Measurements from ENCODE around the gene PNLIPRP1.
A peak's percentile ranks its signal among the peaks of the same experiment; 100 is the strongest.

Gene PNLIPRP1

DNA sequence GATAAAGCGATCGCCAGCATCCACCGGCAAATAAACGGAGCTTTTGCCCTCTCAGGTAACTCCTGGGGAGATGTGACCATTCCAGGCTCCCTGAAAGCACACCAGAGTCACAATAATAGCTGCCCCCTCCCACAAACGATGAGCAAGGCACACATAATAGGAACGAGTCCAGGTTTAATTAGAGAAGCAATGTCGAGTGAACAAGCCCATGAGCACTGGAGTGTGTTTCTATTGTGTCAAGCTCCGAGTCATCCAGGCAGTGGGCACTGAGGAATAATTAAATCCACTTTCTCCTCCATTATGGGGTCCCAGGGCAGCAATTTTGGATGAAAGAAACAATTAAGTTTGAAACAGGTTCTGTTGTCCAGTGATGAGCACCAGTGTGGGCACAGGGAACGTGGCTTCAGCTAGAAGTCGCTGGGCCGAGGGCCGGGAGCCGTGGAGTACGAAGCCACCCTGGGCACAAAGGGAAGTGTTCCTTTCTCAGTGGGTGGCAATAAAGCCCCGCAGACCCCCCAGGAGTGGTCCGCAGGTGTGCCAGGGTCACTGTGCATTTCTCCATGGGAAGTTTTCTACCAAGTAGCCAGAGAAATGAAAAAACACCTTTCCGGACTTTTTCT lies 41.9 kb downstream of the PNLIPRP1 start:
- peak; percentile 50 for DNase-seq

DNA sequence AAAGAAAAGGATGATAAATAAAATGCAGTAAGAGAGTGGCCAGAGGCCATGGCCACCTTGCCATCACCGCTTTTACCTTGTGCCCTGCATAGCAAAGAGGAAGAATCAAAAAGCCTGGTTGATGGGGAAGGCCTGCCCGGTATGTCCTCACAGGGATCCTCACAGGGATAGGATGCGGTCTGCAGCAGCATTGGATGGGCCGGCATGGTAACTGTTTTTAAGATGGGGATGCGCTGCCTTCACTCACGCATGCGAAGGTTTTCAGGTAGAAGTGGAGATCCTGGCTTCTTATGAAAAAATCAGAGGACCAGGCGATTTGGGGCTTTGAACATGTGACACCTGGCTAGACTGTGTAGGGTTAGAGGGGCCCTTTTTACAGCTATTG lies 42.4 kb downstream of the PNLIPRP1 start:
- no peak for DNase-seq

DNA sequence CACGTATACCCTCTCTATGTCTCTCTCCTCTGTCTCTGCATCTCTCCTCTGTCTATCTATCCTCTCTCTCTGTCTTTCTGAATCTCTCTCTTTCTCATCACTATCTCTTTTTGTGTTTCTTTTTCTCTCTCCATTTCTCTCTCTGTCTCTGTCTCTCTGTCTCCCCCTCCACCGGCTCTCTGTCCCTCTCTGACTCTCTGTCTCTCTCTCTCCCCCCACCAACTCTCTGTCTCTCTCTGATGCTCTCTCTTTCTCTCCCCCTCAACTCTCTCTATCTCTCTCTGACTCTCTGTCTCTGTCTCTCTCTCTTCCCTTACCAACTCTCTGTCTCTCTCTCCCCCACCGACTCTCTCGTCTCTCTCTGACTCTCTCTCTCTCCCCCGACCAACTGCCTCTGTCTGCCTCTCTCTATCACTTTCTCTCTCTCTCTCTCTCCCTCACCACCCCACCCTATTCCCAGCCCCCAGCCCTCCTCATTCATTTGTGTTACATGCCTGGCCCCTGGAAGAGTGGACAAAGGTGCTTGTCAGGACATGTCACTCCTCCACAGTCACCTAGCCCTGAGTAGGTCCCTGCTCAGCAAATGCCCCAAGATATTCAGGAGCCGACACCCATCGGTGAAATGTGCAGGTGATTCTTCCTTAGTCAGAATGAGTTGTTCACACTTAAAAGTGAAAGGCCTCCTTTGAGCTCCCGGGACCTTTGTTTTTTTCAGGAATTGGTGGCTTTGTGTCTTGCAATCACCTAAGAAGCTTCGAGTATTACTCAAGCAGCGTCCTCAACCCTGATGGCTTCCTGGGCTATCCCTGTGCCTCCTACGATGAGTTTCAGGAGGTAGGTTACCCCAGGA lies 43.6 kb downstream of the PNLIPRP1 start:
- no peak for DNase-seq

DNA sequence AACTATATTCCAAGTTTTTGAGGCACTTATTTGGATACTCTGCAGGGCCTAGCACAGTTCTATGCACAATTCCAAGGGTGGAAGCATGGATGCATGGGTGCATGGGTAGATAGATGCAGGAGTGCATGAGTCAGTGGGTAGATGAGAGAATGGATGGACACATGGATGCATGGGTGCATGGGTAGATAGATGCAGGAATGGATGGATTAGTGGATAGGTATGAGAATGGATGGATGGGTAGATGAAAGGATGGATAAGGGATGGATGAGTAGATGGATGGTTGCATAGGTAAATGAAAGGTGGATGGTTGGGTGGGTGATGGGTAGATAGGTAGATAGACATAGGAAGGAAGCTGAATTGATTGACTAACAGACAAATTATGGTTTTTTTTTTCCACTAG lies 45.6 kb downstream of the PNLIPRP1 start:
- no peak for DNase-seq

DNA sequence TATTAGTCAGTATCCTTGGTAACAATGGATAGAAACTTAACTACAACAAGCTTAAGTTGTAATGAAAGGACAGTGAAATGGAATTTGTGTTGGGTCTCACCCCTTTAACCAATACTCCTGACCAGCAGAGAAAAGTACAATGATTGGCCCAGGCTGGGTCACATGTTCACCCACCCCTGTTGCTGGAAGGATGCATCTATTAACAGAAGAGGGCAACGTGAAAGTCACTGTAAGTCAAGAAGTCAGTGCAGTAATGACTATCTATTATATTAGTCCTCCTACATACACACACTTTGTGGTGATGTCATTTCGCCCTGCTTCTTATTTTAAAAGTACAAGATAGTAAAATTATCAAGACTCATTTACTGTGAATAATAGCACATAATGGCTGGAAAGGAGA lies 46.2 kb downstream of the PNLIPRP1 start:
- DNase-seq = no peak

DNA sequence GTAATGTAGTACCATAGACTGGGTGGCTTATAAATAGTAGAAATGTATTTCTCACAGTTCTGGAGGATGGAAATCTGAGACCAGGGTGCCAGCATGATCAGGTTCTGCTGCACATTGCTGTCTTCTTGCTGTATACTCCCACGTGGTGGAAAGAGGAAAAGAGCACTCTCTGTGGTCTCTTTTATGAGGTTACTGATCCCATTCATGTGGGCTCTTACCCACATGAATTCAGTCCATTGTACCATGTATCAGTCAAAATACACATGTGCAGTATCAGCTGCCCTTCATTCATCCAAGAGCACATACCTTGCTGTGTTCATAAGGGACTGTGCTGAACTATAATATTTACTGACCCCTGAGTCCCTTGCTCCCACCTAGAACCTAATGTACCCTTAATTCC lies 47.1 kb downstream of the PNLIPRP1 start:
- DNase-seq = no peak

DNA sequence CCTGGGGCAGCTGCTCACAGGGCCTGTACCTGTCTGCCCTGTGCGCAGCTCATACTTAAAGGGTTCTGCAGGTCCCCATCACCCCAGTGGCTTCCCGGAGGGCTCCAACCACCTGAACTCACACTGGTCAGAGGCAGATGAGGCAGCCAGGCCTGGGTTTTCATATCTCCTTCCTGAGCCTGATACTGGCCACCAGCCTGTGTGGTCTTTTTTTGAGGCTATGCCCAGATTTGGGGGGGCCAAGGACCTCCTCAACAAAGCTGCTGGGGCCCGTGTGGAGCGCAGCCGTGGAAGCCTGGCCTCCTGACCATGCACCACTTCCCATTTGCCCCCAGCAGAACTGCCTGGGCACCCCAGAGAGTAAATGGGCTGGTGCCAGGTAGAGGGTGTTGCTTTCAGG lies 55.7 kb downstream of the PNLIPRP1 start:
- no peak for DNase-seq

DNA sequence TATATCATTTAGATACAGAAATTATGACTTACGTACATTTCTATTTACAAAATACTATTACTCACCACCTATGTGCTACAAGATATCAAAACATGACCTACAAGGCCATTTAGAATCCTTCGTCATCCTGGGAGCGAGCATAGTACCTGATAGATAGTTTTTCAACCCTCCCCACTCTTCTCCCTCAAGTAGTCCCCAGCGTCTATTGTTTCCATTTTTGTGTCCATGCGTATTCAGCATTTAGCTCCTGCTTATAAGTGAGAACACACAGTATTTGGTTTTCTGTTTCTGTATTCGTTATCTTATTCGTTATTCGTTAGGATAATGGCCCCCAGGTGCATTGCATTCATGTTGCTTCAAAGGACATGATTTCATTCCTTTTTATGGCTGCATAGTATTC lies 58.1 kb downstream of the PNLIPRP1 start:
- no peak for DNase-seq

DNA sequence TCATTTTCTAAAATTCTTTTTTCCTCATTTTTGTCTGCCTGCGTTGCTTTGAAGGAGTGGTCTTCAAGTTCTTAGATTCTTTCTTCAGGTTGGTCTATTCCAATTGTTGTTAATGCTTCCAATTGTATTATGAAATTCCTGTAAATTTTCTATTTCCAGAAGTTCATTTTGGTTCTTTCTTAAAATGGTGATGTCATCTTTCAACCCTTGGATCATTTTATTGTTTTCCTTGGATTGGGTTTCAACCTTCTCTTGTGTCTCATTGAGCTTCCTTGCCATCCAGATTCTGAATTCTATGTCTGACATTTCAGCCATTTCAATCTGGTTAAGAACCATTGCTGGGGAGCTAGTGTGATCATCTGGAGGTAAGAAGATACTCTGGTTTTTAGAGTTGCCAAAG lies 63.1 kb downstream of the PNLIPRP1 start:
- DNase-seq = no peak

DNA sequence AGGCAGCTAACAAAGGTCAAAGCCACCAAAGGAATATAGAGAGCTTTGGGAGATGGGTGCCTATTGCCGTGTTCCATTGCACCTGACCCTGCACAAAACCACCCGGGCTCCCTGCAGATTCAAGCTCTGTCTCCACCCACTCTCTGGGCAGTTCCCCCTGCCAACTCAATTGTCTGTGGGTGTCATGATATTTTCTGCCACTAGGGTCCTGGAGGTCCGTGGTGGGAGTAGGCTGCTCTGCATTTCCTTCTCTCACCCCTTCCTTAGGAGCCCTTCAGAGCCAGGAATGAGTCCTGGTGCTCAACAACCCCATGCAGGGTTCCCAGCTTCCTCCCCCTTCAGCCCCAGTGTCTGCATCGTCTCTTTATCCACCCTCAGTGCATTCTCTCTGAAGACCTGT lies 64.1 kb downstream of the PNLIPRP1 start:
- no peak for DNase-seq

DNA sequence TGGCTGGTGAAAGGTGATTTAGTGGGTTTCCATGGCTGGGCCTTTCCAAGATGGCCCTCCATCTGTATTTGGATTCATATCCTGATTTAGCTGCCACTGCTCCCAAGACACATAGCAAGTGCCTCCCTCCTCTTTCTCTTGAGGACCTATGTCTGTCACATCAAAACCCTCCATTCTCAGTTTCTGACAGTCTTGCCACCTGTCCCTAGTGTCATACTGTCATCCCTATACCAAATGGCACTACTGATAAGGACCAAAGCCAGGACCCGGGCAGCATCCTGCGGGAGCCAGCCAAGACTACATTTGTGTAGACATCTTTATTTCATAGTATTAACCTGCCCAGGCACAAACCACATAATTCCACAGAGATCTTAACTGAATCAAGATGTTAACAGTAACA lies 64.8 kb downstream of the PNLIPRP1 start:
- DNase-seq = no peak

DNA sequence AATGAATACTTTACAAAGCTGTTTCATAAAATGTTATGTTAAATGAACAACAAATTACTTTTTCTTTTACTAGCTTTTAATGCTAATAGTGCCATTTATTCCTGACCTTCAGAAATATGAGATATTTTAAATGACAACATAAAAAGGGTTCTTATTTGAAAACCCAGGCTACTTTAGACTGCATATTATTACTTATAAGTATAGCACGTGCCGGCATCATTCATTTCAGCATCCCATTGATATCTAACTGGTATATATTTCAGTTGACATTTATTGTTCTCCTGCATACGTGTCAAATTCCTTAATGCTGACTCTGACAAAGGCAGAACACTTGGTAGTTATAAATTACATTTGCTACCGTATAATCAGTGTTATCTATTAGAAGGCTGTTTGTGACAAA lies 65.3 kb downstream of the PNLIPRP1 start:
- DNase-seq = no peak

DNA sequence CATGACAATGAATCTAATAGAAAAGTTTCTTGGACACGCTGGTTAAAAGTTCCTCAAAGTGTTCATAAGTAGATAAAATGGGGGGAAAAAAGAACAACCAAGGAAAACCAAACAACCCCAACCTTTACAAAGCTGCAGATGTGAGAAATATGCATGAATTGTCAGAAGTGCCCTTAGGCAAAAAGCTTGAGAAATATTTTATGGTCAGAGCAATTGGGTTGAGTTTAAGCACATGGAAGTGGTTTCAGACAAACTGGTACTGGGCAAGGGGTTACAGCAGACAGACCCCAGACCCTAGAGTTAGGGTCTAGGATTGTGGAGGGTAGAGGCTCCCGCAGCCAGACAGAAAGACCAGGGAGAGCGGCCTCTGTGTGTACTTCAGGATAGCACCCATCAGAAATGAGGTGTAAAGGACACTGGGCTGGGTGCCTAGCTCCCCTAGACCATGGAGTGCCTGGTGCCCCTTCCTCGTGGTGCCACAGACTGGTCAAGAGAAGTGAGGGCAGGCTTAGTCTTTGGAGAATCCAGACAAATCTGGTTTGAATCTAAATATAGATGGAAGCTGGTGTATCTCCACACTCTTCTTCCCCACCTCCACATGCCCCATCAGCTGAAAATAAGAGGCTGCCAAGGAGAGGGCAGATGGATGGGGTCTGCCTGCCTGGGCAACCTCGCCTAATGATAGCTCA lies 67.2 kb downstream of the PNLIPRP1 start:
- no peak for DNase-seq

All from NCI-H2227 treated with DMSO at 0.1 percent for 48 hours (cell line).